HepG2 (cell line): ENCODE measurements around the gene FKTN. TPM values are rescaled to one million over a fixed set of nuclear protein-coding genes. Genes with fewer than 3 reads are reported as not detected.

Experiments used
- HNF1A ChIP-seq, 2 experiments: sonication (generic) in 1 of 2; formaldehyde crosslinking in 1 of 2; IDR thresholded peaks; 2 replicates each; pipeline versions ENCODE4 v1.4.0 to v1.6.1; 2016 to 2020; ENCODE audit warnings: borderline replicate concordance in 1 of 2, low read depth in 1 of 2, mild to moderate bottlenecking in 1 of 2, missing genetic modification reagents in 1 of 2
- HNRNPK ChIP-seq: fragments of 200-400 bp; formaldehyde crosslinking; IDR thresholded peaks from 2 replicates; pipeline ENCODE4 v1.6.1; 2018; ENCODE audit warnings: low read length, low read depth, moderate library complexity, mild to moderate bottlenecking; ENCODE audit not compliant: poor library complexity, severe bottlenecking
- KDM2A ChIP-seq: sonication (generic); formaldehyde crosslinking; IDR thresholded peaks from 2 replicates; pipeline ENCODE4 v1.4.0; 2020; ENCODE audit warnings: low read depth, missing genetic modification reagents, borderline replicate concordance
- MEIS2 ChIP-seq: sonication (generic); formaldehyde crosslinking; IDR thresholded peaks from 2 replicates; pipeline ENCODE4 v1.9.0; 2021; ENCODE audit warnings: mild to moderate bottlenecking, missing genetic modification reagents
- MXD4 ChIP-seq: IDR thresholded peaks from 2 replicates; pipeline ENCODE4 v1.6.1; 2016; ENCODE audit warnings: mild to moderate bottlenecking, missing biosample characterization, missing genetic modification reagents
- NR2F6 ChIP-seq, 2 experiments: IDR thresholded peaks; 2 replicates each; pipeline ENCODE4 v1.6.1; 2016; ENCODE audit warnings: antibody characterized with exemption in 1 of 2, mild to moderate bottlenecking in 1 of 2
- POLR2G ChIP-seq: fragments of 200-400 bp; formaldehyde crosslinking; IDR thresholded peaks from 2 replicates; pipeline ENCODE4 v1.6.1; 2018; ENCODE audit warnings: mild to moderate bottlenecking, low read depth, low read length, moderate library complexity
- TFDP2 ChIP-seq: sonication (generic); formaldehyde crosslinking; IDR thresholded peaks from 2 replicates; pipeline ENCODE4 v1.4.0; 2020; ENCODE audit warnings: missing genetic modification reagents
- U2AF1 ChIP-seq: fragments of 200-400 bp; formaldehyde crosslinking; optimal IDR thresholded peaks from 2 replicates; pipeline ENCODE3; 2017; ENCODE audit warnings: mild to moderate bottlenecking, low read depth, low read length
- ZBTB34 ChIP-seq: sonication (generic); formaldehyde crosslinking; IDR thresholded peaks from 2 replicates; pipeline ENCODE4 v1.8.0; 2022; ENCODE audit warnings: mild to moderate bottlenecking, missing genetic modification reagents
- ZNF546 ChIP-seq: sonication (generic); formaldehyde crosslinking; conservative IDR thresholded peaks from 2 replicates; pipeline ENCODE4 v1.8.1; 2023; ENCODE audit warnings: mild to moderate bottlenecking, missing genetic modification reagents
- ZNF788 ChIP-seq: sonication (generic); formaldehyde crosslinking; IDR thresholded peaks from 2 replicates; pipeline ENCODE4 v1.5.0; 2020; ENCODE audit warnings: mild to moderate bottlenecking, missing genetic modification reagents, borderline replicate concordance
- polyA plus RNA-seq, 8 experiments: library from polyadenylated mRNA; depleted of rRNA in 3 of 8; stranded (reverse) in 7 of 8; unstranded in 1 of 8; fragments of >200 nt; fragmentation: Illumina TruSeq in 4 of 8; extraction: Trizol in 4 of 8; gene quantifications; 2 replicates each; pipeline versions ENCODE4 v1.2.1 to v1.2.3, GENCODE V29; 2011 to 2016; ENCODE audit warnings: low read depth in 4 of 8, missing spikeins in 1 of 8, mixed read lengths in 1 of 8; ENCODE audit not compliant: insufficient read depth in 1 of 8
- total RNA-seq, 5 experiments: library from RNA; depleted of rRNA; stranded (reverse); fragments of >200 nt; fragmentation: Illumina TruSeq; extraction: Trizol; gene quantifications; 2 replicates each; pipeline ENCODE4 v1.2.3, GENCODE V29; 2016; ENCODE audit warnings: low read depth in 1 of 5
- TF ChIP-seq, protein P1 (sequence below): sonication (generic); formaldehyde crosslinking; IDR thresholded peaks from 2 replicates; pipeline ENCODE4 v1.5.0; 2020; ENCODE audit warnings: missing genetic modification reagents
- TF ChIP-seq, protein P2 (sequence below): sonication (generic); formaldehyde crosslinking; IDR thresholded peaks from 2 replicates; pipeline ENCODE4 v1.5.0; 2020; ENCODE audit warnings: missing genetic modification reagents
- TF ChIP-seq, protein P3 (sequence below): sonication (generic); formaldehyde crosslinking; IDR thresholded peaks from 2 replicates; pipeline ENCODE4 v1.8.0; 2022; ENCODE audit warnings: missing genetic modification reagents, mild to moderate bottlenecking, borderline replicate concordance

Gene FKTN
- total and polyA plus RNA-seq, 2 of the 13 experiments (the other 11 are each of a cell fraction or from before 2014, with no cell fraction given): 7.9 to 13.5 TPM

DNA sequence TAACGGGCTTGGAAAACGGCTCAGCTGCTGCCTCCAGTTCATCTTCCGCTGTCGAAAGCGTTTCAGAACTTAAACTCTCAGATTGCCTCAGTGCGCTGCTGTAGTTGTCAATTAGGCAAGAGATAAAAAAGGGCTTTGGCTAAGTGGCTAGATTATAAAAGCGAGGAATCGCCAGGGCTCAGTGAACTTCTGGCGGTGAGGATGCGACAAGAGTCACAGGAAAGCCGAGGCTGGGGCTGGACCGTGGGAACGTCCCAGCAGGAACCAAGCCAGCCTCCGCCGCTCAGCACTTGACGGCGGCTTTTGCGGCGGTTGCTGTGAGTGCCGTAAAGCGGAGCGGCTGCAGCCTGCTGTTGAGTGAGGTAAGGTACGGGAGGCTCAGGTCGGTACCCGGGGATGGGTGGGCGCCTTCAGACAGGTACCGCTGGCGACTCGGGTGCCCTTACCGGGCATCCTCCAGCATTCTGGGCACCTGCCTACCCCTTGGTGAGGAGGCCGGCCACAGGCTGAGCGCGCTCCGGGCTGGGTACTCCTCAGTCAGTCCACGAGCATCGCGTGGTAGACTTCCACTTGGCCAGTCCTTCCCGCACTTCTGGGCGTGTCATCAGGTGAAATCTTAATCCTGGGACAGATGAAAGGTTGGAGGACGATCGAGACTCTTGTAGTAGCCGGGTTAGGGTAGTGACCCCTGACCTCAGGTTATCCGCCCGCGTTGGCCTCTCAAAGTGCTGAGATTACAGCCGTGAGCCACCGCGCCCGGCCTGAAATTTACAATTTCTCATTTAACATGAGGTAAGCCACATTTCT is at the start of gene FKTN (continued):
- TF ChIP-seq MEIS2 (CRISPR knock-in tag): peak; percentile 75; the same call in 1 of the 2 replicates
- no peak; the same call in 1 of the 2 replicates for TF ChIP-seq NR2F6 (IDR thresholded peaks at IDR 0.05)
- peak; percentile 42; the same call in 1 of the 2 replicates for TF ChIP-seq NR2F6 (CRISPR knock-in tag; IDR thresholded peaks at IDR 0.05)
- TF ChIP-seq TFDP2 (CRISPR knock-in tag): peak; percentile 44; the same call in 1 of the 2 replicates
- TF ChIP-seq ZNF546: no peak
- TF ChIP-seq, protein P1, sequence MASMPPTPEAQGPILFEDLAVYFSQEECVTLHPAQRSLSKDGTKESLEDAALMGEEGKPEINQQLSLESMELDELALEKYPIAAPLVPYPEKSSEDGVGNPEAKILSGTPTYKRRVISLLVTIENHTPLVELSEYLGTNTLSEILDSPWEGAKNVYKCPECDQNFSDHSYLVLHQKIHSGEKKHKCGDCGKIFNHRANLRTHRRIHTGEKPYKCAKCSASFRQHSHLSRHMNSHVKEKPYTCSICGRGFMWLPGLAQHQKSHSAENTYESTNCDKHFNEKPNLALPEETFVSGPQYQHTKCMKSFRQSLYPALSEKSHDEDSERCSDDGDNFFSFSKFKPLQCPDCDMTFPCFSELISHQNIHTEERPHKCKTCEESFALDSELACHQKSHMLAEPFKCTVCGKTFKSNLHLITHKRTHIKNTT: no peak
- peak; percentile 100 for TF ChIP-seq KDM2A
- TF ChIP-seq ZBTB34 (CRISPR knock-in tag): peak; percentile 53; the same call in 1 of the 2 replicates
- TF ChIP-seq, protein P2, sequence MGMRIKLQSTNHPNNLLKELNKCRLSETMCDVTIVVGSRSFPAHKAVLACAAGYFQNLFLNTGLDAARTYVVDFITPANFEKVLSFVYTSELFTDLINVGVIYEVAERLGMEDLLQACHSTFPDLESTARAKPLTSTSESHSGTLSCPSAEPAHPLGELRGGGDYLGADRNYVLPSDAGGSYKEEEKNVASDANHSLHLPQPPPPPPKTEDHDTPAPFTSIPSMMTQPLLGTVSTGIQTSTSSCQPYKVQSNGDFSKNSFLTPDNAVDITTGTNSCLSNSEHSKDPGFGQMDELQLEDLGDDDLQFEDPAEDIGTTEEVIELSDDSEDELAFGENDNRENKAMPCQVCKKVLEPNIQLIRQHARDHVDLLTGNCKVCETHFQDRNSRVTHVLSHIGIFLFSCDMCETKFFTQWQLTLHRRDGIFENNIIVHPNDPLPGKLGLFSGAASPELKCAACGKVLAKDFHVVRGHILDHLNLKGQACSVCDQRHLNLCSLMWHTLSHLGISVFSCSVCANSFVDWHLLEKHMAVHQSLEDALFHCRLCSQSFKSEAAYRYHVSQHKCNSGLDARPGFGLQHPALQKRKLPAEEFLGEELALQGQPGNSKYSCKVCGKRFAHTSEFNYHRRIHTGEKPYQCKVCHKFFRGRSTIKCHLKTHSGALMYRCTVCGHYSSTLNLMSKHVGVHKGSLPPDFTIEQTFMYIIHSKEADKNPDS (CRISPR knock-in tag): peak; percentile 33; the same call in 1 of the 2 replicates
- no peak for TF ChIP-seq U2AF1
- peak; percentile 58; the same call in 1 of the 2 replicates for TF ChIP-seq MXD4
- TF ChIP-seq HNF1A (IDR thresholded peaks at IDR 0.05; ENCODE audit: low read depth): no peak
- TF ChIP-seq HNF1A (CRISPR knock-in tag; IDR thresholded peaks at IDR 0.05; ENCODE audit: borderline replicate concordance): peak; percentile 65; the same call in 1 of the 2 replicates
- peak; percentile 64; the same call in 1 of the 2 replicates for TF ChIP-seq ZNF788 (CRISPR knock-in tag)
- TF ChIP-seq, protein P3, sequence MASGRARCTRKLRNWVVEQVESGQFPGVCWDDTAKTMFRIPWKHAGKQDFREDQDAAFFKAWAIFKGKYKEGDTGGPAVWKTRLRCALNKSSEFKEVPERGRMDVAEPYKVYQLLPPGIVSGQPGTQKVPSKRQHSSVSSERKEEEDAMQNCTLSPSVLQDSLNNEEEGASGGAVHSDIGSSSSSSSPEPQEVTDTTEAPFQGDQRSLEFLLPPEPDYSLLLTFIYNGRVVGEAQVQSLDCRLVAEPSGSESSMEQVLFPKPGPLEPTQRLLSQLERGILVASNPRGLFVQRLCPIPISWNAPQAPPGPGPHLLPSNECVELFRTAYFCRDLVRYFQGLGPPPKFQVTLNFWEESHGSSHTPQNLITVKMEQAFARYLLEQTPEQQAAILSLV: peak; percentile 31; the same call in 1 of the 2 replicates
- peak; percentile 90 for TF ChIP-seq POLR2G
- TF ChIP-seq HNRNPK: no peak
